ENCODE data around the gene WASF1.

WASF1 gene
- long read RNA-seq, donor 1, transcript WASF1-205 (9 exons, 2,675 nt) = major isoform, 5 of 6 reads
- long read RNA-seq, donor 1, partial matches to known transcripts = 0 of 6 reads
- long read RNA-seq, donor 1, other reads (novel, unspliced or antisense) = 0 of 6 reads
- long read RNA-seq, donor 2, partial matches to known transcripts = 5 of 7 reads
- long read RNA-seq, donor 2, other reads (novel, unspliced or antisense) = 0 of 7 reads
- long read RNA-seq, donor 3, partial matches to known transcripts = 6 of 8 reads
- long read RNA-seq, donor 3, other reads (novel, unspliced or antisense) = 0 of 8 reads
- long read RNA-seq, donor 4, partial matches to known transcripts = 0 of 5 reads
- long read RNA-seq, donor 4, other reads (novel, unspliced or antisense) = 0 of 5 reads
- long read RNA-seq, donor 5, transcript WASF1-205 (9 exons, 2,675 nt) = major isoform, 7 of 40 reads
- long read RNA-seq, donor 5, partial matches to known transcripts = 32 of 40 reads
- long read RNA-seq, donor 5, other reads (novel, unspliced or antisense) = 0 of 40 reads
- long read RNA-seq, donor 6, partial matches to known transcripts = 6 of 7 reads
- long read RNA-seq, donor 6, other reads (novel, unspliced or antisense) = 0 of 7 reads
- long read RNA-seq, donor 7, transcript WASF1-205 (9 exons, 2,675 nt) = major isoform, 6 of 31 reads
- long read RNA-seq, donor 7, partial matches to known transcripts = 22 of 31 reads
- long read RNA-seq, donor 7, other reads (novel, unspliced or antisense) = 0 of 31 reads
- long read RNA-seq, donor 8, partial matches to known transcripts = 25 of 28 reads
- long read RNA-seq, donor 8, other reads (novel, unspliced or antisense) = 0 of 28 reads

GRCh38 chr6:110179406-110180227, at the start of gene WASF1:
TSS of gene WASF1 (minus strand) at chr6:110179670. CDS start at chr6:110127601, 52,069 bp downstream.
- peak; percentile 95 for DNase-seq

DNA sequence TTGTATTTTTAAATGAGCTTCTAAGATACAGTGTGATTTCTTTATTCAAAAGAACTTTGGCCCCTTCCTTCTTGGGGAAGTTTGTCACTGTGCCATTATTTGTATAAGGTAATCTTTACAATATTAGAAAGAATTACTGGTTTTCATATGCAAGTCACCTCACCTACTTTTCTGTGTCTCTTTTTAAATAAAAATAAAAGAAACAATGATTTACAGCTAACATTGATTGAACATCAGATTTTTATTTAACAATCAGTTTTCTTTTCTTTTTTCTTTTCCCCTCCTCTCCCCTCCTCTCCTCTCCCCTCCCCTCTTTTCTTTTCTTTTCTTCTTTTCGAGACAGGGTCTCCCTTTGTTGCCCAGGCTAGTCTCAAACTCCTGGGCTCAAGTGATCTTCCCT, 46.8 kb upstream of the WASF1 start:
- no peak for DNase-seq

- no peak for DNase-seq
These were observed 42.3 kb upstream of the WASF1 start for GRCh38 chr6:110221738-110222137.

GRCh38 chr6:110217266-110217665, 37.8 kb upstream of the WASF1 start:
- no peak for DNase-seq

DNA sequence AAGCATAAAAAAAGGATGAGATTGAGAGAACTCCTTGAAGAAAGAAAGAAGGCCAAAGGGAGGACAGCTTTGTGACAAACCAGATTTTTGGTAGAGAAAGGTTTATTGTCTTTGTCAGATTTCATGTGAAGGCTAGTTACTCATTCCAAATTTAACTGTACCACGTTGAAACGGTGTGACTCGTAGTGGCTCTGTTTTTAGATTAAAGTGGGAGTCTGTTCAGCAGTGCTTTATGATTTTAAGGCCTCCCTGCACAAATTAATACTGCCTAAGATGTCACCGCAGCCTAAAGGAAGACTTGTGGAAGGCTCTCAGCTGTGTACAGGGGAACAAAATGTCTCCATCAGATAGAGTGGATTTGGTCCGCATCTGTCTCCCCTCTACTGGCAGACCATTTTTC, 36.7 kb upstream of the WASF1 start:
- no peak for DNase-seq

- DNase-seq = no peak
These were observed 34.9 kb upstream of the WASF1 start for GRCh38 chr6:110214338-110214737.

- DNase-seq = no peak
These were observed 32.3 kb upstream of the WASF1 start for GRCh38 chr6:110211753-110212152.

DNA sequence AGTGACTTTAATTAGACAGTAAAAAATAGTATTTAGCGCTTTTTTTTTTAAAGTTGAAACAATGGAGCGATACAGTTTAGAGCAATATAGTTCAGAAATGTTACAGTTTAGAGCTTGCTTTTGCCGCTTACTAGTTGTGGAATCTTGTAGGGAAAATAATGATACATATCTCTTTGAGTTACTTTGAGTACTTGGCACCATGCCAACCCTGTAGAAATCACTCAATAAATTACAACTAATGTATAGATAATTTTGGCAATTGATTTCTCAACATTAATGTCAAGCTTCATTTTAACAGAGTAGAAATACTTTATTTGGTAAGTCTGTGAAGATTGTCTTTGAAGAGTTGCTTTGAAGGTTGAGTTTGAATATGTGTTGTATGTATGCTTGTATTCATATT, 28.2 kb upstream of the WASF1 start:
- no peak for DNase-seq

DNA sequence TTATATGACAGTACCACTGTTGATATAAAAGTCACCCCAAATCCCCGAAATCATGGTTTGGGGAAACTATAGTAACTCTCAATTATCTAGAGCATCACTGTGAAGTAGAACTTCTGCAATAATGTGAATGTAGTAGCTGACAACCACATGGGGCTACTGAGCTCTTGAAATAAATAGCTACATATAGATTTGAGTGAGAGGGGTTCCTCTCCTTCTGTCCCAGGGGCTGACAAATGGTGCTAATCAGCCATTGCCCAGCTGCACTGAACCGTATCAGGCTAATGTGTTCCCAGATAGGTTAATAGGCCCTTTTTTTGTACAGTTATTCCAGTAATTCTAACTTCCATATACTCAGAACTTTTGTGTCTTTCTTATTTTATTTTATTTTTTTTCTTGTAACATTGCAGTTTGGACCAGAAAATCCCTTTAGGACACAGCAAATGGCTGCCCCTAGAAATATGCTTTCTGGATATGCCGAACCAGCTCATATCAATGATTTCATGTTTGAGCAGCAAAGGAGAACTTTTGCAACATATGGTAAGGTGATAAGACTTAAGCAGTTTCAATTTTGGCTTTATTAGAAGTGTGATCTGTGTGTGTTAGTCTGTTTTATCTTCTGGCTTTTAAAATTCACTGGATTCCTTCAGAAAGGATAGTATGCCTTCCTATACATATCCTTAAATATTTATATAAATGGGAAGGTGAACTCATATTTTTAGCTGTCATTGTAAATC, 21.8 kb upstream of the WASF1 start:
- DNase-seq = no peak

DNA sequence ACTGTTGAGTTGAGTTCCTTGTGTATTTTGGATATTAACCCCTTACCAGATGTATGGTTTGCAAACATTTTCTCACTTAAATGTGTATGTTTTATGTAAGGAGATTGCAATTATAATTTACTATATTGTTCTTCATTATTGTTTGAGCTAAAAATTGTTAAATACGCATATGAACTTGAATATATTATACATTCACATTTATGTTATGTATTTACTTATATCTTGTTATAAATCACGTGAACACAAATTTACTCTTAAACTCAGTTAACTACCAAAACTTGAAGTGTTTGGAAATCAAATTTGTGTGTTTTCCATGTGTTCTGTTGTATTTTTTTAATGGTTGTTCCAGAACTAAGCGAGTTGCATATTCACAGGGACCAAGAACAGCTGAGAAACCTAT, 19.1 kb upstream of the WASF1 start:
- no peak for DNase-seq

- DNase-seq = no peak
These were observed 17.4 kb upstream of the WASF1 start for GRCh38 chr6:110196874-110197273.

- DNase-seq = no peak
These were observed 16.2 kb upstream of the WASF1 start for GRCh38 chr6:110195639-110196038.

GRCh38 chr6:110191477-110191876, 12.0 kb upstream of the WASF1 start:
- no peak for DNase-seq

GRCh38 chr6:110190726-110191125, 11.3 kb upstream of the WASF1 start:
- DNase-seq = no peak

GRCh38 chr6:110188791-110189190, 9.3 kb upstream of the WASF1 start:
- no peak for DNase-seq

DNA sequence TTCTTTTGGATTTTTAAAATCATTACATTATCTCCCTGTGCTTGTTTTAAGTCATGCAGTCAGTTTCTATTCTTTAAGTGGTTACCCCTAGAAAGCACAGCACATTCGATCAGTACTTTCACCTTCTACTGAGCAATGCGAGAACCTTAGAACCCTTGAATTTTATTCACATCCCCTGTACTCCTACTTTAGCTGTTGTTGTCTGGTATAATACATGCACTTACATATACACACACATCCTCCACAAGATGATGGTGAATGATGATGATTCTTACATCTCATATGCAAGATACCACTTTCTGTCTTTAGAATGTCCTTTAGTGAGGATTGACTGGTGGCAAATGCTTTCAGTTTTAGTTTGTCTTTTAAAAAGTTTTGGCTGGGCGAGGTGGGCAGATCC, 6.4 kb upstream of the WASF1 start:
- no peak for DNase-seq

DNA sequence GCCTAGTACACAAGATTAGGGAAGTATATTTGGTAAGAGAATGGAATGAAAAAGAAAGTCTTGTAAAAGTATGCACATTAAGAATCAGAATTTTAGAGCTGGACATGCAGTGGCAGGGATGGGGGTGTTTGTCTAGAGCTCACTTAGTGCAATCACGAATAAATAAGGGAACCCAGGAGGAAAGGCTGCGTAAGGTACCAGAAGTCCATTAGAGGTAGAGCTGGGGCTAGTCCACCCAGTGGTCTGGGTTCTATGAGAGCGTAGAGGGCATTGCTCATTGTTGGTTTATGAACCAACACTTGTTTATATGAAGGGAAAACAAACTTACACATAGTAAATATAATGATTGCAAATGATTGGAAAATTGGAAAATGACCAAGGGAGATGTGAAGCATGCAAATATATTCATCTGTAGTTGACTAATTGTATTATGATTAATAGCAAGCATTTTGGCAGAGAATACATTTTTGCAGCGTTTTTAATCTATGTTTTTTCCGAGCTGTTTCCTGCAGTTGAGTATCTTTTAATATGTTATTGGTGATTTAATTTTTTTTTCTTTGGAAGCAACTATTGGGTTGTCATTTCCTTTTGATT, 3.9 kb upstream of the WASF1 start:
- DNase-seq = no peak

DNA sequence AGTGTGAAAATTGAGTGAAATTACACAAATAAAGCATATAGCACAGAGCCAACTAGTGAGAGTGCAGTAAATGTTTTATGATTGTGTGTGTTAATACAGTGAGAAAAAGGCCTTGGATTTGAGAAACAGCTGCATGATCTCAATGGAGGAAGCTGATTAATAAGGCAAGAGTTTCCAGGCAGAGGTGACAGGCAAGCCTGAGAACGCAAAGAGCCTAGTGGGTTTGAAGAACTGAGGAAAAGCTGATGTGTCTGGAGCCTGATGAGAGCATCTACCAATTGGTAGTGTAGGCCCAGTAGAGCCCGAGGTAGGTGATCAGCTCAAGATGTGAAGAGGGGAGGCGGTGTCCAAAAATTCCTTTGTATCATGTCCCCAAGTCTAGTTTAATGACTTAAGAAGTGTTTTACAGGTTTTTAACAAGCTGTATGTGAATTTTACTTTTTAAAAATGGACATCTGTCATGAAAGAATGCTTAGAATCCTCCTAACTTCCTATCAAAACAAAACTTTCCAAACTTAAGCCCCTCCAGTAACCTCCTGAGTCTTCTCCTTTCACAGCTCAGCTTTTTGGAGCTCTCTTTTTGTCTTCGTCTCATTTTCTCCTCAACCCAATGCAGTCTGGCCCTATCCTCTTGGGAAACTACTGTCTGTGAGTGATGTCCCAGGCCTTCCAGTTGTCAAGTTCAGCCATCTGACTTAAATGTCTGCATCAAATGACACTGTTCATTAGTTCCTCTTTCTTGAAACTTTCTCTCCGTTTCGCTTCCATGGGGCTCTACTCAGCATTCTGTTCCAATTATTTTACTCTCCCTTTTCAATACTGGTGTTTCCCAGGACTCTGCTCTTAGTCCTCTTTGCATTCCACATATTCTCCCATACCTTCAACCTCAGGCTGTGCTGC, 1.9 kb upstream of the WASF1 start:
- no peak for DNase-seq

DNA sequence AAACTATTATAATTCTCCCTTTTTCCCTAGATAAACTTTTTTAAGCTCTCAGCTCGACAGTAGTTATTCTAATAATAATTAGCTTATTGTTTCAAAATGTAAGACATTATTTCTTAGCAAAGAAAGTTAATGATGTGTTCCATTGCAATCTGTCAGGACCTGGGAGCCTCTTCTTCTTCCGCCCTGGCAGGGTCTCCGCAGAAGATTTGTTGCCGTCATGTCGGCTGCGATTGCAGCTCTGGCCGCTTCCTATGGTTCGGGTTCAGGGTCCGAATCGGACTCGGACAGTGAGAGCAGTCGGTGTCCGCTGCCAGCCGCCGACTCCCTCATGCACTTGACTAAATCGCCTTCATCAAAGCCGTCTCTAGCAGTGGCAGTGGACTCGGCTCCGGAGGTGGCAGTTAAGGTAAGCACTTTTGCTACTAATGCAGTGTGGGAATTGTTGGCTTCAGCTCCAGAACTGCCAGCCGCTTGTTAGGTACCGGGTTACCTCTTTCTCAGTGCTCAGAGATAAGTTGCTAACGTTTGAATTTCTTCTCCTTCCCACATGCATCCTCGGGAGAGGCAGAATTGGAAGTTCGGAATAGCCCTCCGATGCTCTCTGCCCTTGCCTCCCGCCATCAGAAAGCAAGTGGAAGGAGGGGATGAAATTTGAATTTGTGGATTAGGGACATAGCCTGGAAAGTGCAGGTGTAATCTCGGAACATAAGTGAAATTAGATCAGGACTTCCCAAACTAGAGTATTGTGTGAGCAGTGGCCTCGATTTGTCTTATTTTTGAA, 948 bp upstream of the WASF1 start, which contains the start of gene CDC40:
Gene CDC40 (plus strand): TSS at position 200 of the 781 bp plus-strand sequence. CDS start 18 bp downstream, at position 218.
- peak; percentile 88 for DNase-seq

Data from right kidney (tissue), 9 donors.